Psoas muscle (tissue), 8 donors: Measurements from ENCODE around the gene RCBTB1. TPM values are rescaled to one million over a fixed set of nuclear protein-coding genes. Genes with fewer than 3 reads are reported as not detected.
A peak's percentile ranks its signal among the peaks of the same experiment; 100 is the strongest.

Experiments
- ATAC-seq, 4 donors: fragments of 200-7000 bp; cut with Tn5 transposase; one replicate each; pipeline ENCODE4 v1.9.1; 2020; ENCODE audit warnings: moderate library complexity in 3 of 4, mild to moderate bottlenecking in 2 of 4
- DNase-seq, 2 donors: peaks; one replicate each; pipeline ENCODE4 v3.0.0-alpha.2; 2020
- H3K27ac ChIP-seq: fragments of 200-600 bp; one replicate; pipeline ENCODE4 v1.8.0; 2022
- H3K27me3 ChIP-seq, 3 donors: fragments of 200-600 bp in 1 of 3; one replicate each; pipeline versions ENCODE4 v1.6.1 to v1.8.0; 2013 to 2022; ENCODE audit warnings: low read length in 2 of 3, mild to moderate bottlenecking in 2 of 3, moderate library complexity in 1 of 3; ENCODE audit not compliant: insufficient read depth in 3 of 3
- H3K36me3 ChIP-seq, 2 donors: fragments of 200-600 bp in 1 of 2; one replicate each; pipeline versions ENCODE4 v1.6.1 to v1.8.0; 2013 to 2022; ENCODE audit warnings: low read depth in 1 of 2, mild to moderate bottlenecking in 1 of 2, moderate library complexity in 1 of 2; ENCODE audit not compliant: insufficient read depth in 1 of 2
- H3K4me1 ChIP-seq: fragments of 200-600 bp; one replicate; pipeline ENCODE4 v1.8.0; 2022
- H3K4me3 ChIP-seq: fragments of 200-600 bp; one replicate; pipeline ENCODE4 v1.8.0; 2022; ENCODE audit warnings: mild to moderate bottlenecking
- H3K9me3 ChIP-seq: fragments of 200-600 bp; one replicate; pipeline ENCODE4 v1.8.0; 2022
- WGBS, 3 donors: extraction: QIAGEN DNeasy Blood & Tissue Kit; methylation state at CpG; one replicate each; pipeline versions ENCODE4 v1.1.6 to v1.1.7; 2013; 5-methylcytosine and 5-hydroxymethylcytosine counted together
- intact Hi-C, 2 donors: fragments of 100-400 bp; cut with DNase I; formaldehyde crosslinking; loops; one replicate each; pipeline versions ENCODE4 v1.11.0 to v1.14.2; 2022
- polyA plus RNA-seq, 3 donors: library from polyadenylated mRNA; stranded (reverse); fragments of 200-250 nt; gene quantifications; one replicate each; pipeline ENCODE4 v1.2.3, GENCODE V29; 2013
- total RNA-seq, 4 donors: library from RNA; stranded (reverse); fragmentation: NEBNext Ultra II Directional in 2 of 4; extraction: Animal tissue kit (Norgen Biotek cat#: 25700) in 2 of 4; gene quantifications; one replicate each; pipeline versions ENCODE4 v1.2.1 to v1.2.4, GENCODE V29; 2021 to 2023
- TF ChIP-seq, protein P1 (sequence below): fragments of 200-600 bp; IDR thresholded peaks from one replicate; pipeline ENCODE4 v1.8.0; 2022; ENCODE audit warnings: antibody characterized with exemption
- donor health status: healthy with polysubstance abuse.
- donor health status: DM: no; HTN: no; CAD: no; lungs with moderate emphysema.
- donor health status: Bipolar disorder and iron deficiency.
- donor health status: healthy.
- donor health status: DM: yes; HTN: yes; CAD: no.
- donor health status: DM: no; HTN: no; CAD: no.
- donor health status: DM: no; HTN: no; CAD: no.
- donor health status: DM: yes; HTN: yes; CAD: no.

RCBTB1 gene
- total and polyA plus RNA-seq, 7 donors: 2.2 to 12.6 (median 6.6) TPM

DNA sequence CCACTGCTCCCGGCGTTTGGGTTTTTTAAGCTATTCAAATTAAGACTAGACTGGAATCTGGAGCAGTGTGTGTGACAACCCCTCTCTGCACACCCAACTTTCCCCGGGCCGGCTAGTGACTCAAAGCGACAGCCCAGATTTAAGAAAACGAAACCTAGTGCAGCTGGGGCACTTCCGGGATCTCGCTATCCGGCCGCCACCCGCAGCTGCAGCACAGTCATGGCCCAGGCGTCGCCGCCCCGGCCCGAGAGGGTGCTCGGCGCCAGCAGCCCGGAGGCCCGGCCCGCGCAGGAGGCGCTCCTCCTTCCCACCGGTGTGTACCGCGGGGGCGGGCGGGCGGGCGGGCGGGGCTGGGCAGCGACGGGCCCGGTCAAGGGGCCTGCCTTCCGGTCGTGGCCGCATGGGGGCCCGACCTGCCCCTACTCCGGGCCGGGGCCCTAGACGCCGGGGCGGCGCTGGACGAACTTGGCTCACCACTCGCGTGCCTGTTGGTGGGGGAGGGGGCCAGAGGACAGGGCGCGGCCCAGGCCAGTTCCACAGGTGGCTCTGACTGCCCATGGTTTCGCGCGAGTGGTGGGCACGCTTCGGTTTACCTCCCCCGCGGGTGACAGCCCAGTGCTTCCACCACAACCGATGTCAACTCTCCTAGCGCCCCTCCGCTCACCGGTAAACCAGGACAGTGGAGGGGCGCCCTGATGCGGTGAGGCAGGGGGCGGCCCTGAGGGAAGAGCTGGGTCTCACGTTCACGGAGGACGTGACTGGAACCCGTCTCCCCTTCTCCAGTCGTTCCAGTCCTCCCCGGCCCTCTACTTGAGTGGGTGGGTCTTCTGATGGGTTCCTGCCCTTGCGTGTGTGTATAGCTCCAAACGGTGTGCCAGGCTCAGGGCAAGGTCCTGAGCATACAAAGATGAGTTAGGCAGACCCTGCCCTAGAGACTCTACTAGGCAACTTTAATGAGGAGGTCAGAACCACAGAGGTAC, 89.3 kb downstream of the RCBTB1 start, which contains the start of gene PHF11:
Gene PHF11 (plus strand): TSS at position 171 of the 980 bp plus-strand sequence. CDS start 49 bp downstream, at position 220.
- intact Hi-C loops: loop anchor here (2.0 to 10.0 kb wide), 2 partner anchors 51 to 109 kb away; partner anchors contain the start of genes CAB39L (in 1 of the 2) and SETDB2 (in 1 of the 2)
- H3K36me3 ChIP-seq: peaks cover 0 to 13% of the 10 kb centered on the region in 2 donors
- peak within 1 kb of the TSS; percentile 87 for H3K4me3 ChIP-seq
- 3 to 5% (median 4%) methylated on average over 52 to 70 of the region's 71 CpGs for WGBS, 3 donors
- DNase-seq (peak; percentile 82 to 91), ATAC-seq (peak; percentile 92 to 93 (median 92))
- TF ChIP-seq, protein P1, sequence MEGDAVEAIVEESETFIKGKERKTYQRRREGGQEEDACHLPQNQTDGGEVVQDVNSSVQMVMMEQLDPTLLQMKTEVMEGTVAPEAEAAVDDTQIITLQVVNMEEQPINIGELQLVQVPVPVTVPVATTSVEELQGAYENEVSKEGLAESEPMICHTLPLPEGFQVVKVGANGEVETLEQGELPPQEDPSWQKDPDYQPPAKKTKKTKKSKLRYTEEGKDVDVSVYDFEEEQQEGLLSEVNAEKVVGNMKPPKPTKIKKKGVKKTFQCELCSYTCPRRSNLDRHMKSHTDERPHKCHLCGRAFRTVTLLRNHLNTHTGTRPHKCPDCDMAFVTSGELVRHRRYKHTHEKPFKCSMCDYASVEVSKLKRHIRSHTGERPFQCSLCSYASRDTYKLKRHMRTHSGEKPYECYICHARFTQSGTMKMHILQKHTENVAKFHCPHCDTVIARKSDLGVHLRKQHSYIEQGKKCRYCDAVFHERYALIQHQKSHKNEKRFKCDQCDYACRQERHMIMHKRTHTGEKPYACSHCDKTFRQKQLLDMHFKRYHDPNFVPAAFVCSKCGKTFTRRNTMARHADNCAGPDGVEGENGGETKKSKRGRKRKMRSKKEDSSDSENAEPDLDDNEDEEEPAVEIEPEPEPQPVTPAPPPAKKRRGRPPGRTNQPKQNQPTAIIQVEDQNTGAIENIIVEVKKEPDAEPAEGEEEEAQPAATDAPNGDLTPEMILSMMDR: peak; percentile 15
- H3K9me3 ChIP-seq: no peaks in the 10 kb centered on the region
- peaks cover 4% of the 10 kb centered on the region for H3K4me1 ChIP-seq
- no peaks in the 10 kb centered on the region for H3K27me3 ChIP-seq
- H3K27ac ChIP-seq: peak within 1 kb of the TSS; percentile 94

DNA sequence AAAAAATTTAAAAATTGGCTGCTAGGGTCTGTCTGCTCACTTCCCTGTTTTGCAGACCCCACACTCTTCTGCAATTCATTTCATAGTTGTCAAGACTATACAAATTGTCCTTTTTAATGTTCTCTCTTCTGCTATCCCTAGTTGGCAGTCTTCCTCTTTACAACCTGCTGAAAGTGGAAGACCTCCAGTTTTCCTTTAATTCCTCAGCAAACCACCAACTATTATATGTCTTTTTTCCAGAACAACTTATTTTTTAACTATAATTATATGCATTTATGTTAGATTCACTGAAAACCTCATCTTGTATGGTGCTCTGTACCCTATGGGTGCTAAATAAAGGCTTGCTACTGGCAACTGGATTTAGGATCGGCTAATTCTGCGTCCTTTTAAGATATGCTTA, 90.7 kb downstream of the RCBTB1 start:
- Histone ChIP-seq H3K4me1 (peaks cover 4% of the 10 kb centered on the region), H3K9me3 (no peaks in the 10 kb centered on the region), H3K4me3 (peak overlapping the region; percentile 87), H3K36me3 (peaks cover 0 to 13% of the 10 kb centered on the region in 2 donors), H3K27ac (peak overlapping the region; percentile 94), H3K27me3 (no peaks in the 10 kb centered on the region)
- ATAC-seq (no peak), DNase-seq (no peak)
- 20 to 34% (median 30%) methylated on average over 2 of the region's 2 CpGs for WGBS, 3 donors
- intact Hi-C loops: loop anchor here in 1 of 2 donors (5.0 to 10.0 kb wide), 2 partner anchors 52 to 110 kb away; partner anchors contain the start of genes CAB39L and SETDB2
- TF ChIP-seq, protein P1: no peak

DNA sequence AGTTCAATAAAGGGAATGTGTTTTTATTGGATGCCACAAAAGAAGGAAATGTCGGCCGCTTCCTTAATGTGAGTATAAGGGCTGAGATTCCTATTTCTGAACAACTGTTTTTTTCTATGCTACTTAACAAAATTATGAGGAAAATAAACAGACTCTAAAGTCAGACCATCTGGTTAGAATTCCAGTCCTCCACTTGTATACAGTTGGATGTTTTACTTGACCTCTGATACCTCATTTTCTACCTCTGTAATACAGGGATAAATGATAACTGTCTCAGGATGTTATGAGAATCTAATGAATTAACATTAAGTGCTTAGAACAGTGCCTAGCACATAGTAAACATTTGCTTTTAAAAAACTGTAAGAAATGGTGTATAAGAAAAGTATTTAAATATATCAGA, 96.8 kb downstream of the RCBTB1 start:
- Histone ChIP-seq H3K27me3 (no peaks in the 10 kb centered on the region), H3K9me3 (no peaks in the 10 kb centered on the region), H3K36me3 (peaks cover 0 to 49% of the 10 kb centered on the region in 2 donors), H3K27ac (no peak overlapping the region), H3K4me1 (no peaks in the 10 kb centered on the region), H3K4me3 (no peak overlapping the region)
- intact Hi-C loops: no loop called here
- no peak for ATAC-seq
- DNase-seq: no peak
- WGBS, 3 donors: 85 to 96% (median 87%) methylated on average over 2 of the region's 2 CpGs
- TF ChIP-seq, protein P1: no peak

Other genes with a start within 250 kb of the RCBTB1 start
- gene CAB39L, start 141.5 kb downstream of the RCBTB1 start, total RNA-seq: 1 to 10 TPM; 1.8 to 6.1 (median 4.2) TPM
- gene CAB39L, start 141.5 kb downstream of the RCBTB1 start, polyA plus RNA-seq: 10 to 100 TPM in 1 of 3 donors, 1 to 10 TPM in 2; 1.5 to 13.3 (median 2.6) TPM
- 1 to 10 TPM; 1.7 to 7.9 (median 5.5) TPM for gene SETDB2, start 141.3 kb downstream of the RCBTB1 start, total RNA-seq
- gene SETDB2, start 141.3 kb downstream of the RCBTB1 start, polyA plus RNA-seq: 1 to 10 TPM; 2.1 to 5.4 (median 2.5) TPM
- gene PHF11, start 89.6 kb downstream of the RCBTB1 start, total RNA-seq: 10 to 100 TPM in 2 of 4 donors, 1 to 10 TPM in 2; 8.2 to 14.7 (median 10.1) TPM
- gene PHF11, start 89.6 kb downstream of the RCBTB1 start, polyA plus RNA-seq: 10 to 100 TPM in 2 of 3 donors, 1 to 10 TPM in 1; 8.8 to 17.8 (median 12.0) TPM
- under 1 TPM; 0.09 to 0.71 (median 0.19) TPM for gene ARL11, start 42.9 kb upstream of the RCBTB1 start, total RNA-seq
- gene ARL11, start 42.9 kb upstream of the RCBTB1 start, polyA plus RNA-seq: under 1 TPM; 0.09 to 0.14 (median 0.10) TPM
- 10 to 100 TPM in 1 of 4 donors, 1 to 10 TPM in 3; 6.2 to 10.6 (median 8.4) TPM for gene EBPL, start 105.9 kb upstream of the RCBTB1 start, total RNA-seq
- gene EBPL, start 105.9 kb upstream of the RCBTB1 start, polyA plus RNA-seq: 1 to 10 TPM; 4.8 to 8.8 (median 7.0) TPM
- gene KPNA3, start 207.1 kb upstream of the RCBTB1 start, total RNA-seq: 100 to 1,000 TPM; 127 to 157 (median 147) TPM
- 100 to 1,000 TPM in 1 of 3 donors, 10 to 100 TPM in 2; 32.3 to 114 (median 69.5) TPM for gene KPNA3, start 207.1 kb upstream of the RCBTB1 start, polyA plus RNA-seq